GM12878 (cell line): Measurements from ENCODE around the gene KCNIP2. TPM values are rescaled to one million over a fixed set of nuclear protein-coding genes. Genes with fewer than 3 reads are reported as not detected.

Experiments
- ATAC-seq: fragments of 200-7000 bp; cut with Tn5 transposase; 3 replicates; pipeline ENCODE4 v1.9.1; 2020; ENCODE audit warnings: mild to moderate bottlenecking, moderate library complexity
- BruUV-seq: library from RNA; stranded (reverse); fragments of 400-500 nt; replicated peaks from 2 replicates; lab custom pipeline; 2021; lab: Mats Ljungman, UMichigan
- CTCF ChIA-PET: fragments of 300-600 bp; sonication (Branson Sonifier 250); formaldehyde crosslinking; extraction: SDS; loops from one replicate; lab custom pipeline; 2021; ENCODE audit warnings: inconsistent platforms; lab: Yijun Ruan, JAX
- POLR2A ChIA-PET: fragments of 350-600 bp; formaldehyde crosslinking; extraction: SDS; loops from one replicate; lab custom pipeline; 2021; ENCODE audit warnings: inconsistent platforms; lab: Charles Lee
- RAD21 ChIA-PET: fragments of 300-600 bp; sonication (Branson Sonifier 250); formaldehyde crosslinking; loops from one replicate; lab custom pipeline; 2023; ENCODE audit warnings: antibody characterized with exemption; ENCODE audit not compliant: unreplicated experiment; lab: Charles Lee
- SMC1A ChIA-PET: fragments of 300-600 bp; sonication (Branson Sonifier 250); formaldehyde crosslinking; loops from one replicate; lab custom pipeline; 2023; ENCODE audit not compliant: unreplicated experiment, uncharacterized antibody; lab: Charles Lee
- DNase-seq: peaks from one replicate; pipeline ENCODE4 v3.0.0-alpha.2; 2011; ENCODE audit warnings: low read depth, low spot score
- FAIRE-seq: peaks from 3 replicates; lab custom pipeline; 2011; peaks lifted over from hg19 to GRCh38; lab: Jason Lieb, UNC
- H2AFZ ChIP-seq: 2 replicates; pipeline ENCODE4 v1.6.0; 2011; ENCODE audit warnings: low read depth, low read length, control low read depth; ENCODE audit not compliant: control insufficient read depth
- H3K27ac ChIP-seq: 2 replicates; pipeline ENCODE4 v1.5.1; 2011; ENCODE audit warnings: control low read depth; ENCODE audit not compliant: control insufficient read depth, insufficient read depth
- H3K27me3 ChIP-seq, 2 experiments: replicated peaks in 1 of 2; 2 replicates each; pipeline versions ENCODE4 v1.6.0 to v1.6.1; 2011; ENCODE audit warnings: low read length in 1 of 2; ENCODE audit not compliant: control insufficient read depth in 2 of 2, insufficient read depth in 2 of 2
- H3K36me3 ChIP-seq, 2 experiments: 2 replicates each; pipeline ENCODE4 v1.5.1; 2011; ENCODE audit warnings: low read length in 1 of 2; ENCODE audit not compliant: control insufficient read depth in 2 of 2, insufficient read depth in 2 of 2
- H3K4me1 ChIP-seq: 2 replicates; pipeline ENCODE4 v1.6.1; 2011; ENCODE audit warnings: mild to moderate bottlenecking, low read length, moderate library complexity, mixed read lengths; ENCODE audit not compliant: control insufficient read depth, insufficient read depth
- H3K4me2 ChIP-seq: 2 replicates; pipeline ENCODE4 v1.6.0; 2011; ENCODE audit warnings: control low read depth; ENCODE audit not compliant: control insufficient read depth, insufficient read depth
- H3K4me3 ChIP-seq: fragments of 200-600 bp; sonication (generic); 2 replicates; pipeline ENCODE4 v1.5.1; 2016
- H3K79me2 ChIP-seq: 2 replicates; pipeline ENCODE4 v1.6.0; 2011; ENCODE audit warnings: low read length; ENCODE audit not compliant: control insufficient read depth, insufficient read depth
- H3K9ac ChIP-seq: 2 replicates; pipeline ENCODE4 v1.8.0; 2011; ENCODE audit warnings: low read length, control low read depth, mixed read lengths; ENCODE audit not compliant: control insufficient read depth, insufficient read depth
- H3K9me3 ChIP-seq: replicated peaks from 3 replicates; pipeline ENCODE4 v1.5.1; 2011; ENCODE audit warnings: mild to moderate bottlenecking, low read length; ENCODE audit not compliant: control insufficient read depth, insufficient read depth
- H4K20me1 ChIP-seq: 2 replicates; pipeline ENCODE4 v1.6.0; 2011; ENCODE audit not compliant: control insufficient read depth, insufficient read depth
- BHLHE40 ChIP-seq, 2 experiments: fragments of 450-650 bp in 1 of 2; IDR thresholded peaks; 2 replicates each; pipeline ENCODE4 v1.6.1; 2011 to 2017; ENCODE audit warnings: low read depth in 2 of 2, borderline replicate concordance in 1 of 2, improper control_type of control experiment in 1 of 2, low read length in 1 of 2, mild to moderate bottlenecking in 1 of 2
- GATAD2B ChIP-seq: fragments of 450-650 bp; conservative IDR thresholded peaks from 2 replicates; pipeline ENCODE4 v1.6.1; 2017; ENCODE audit warnings: low read depth, mild to moderate bottlenecking, moderate library complexity
- IKZF1 ChIP-seq: fragments of 450-650 bp; conservative IDR thresholded peaks from 2 replicates; pipeline ENCODE4 v1.6.1; 2017; ENCODE audit warnings: antibody characterized with exemption, mild to moderate bottlenecking
- IRF4 ChIP-seq: IDR thresholded peaks from 2 replicates; pipeline ENCODE4 v1.6.1; 2011; ENCODE audit warnings: low read depth, low read length
- LARP7 ChIP-seq: fragments of 450-650 bp; IDR thresholded peaks from 2 replicates; pipeline ENCODE4 v1.6.1; 2017; ENCODE audit warnings: mild to moderate bottlenecking
- MEF2B ChIP-seq: fragments of 450-650 bp; IDR thresholded peaks from 2 replicates; pipeline ENCODE4 v1.6.1; 2018; ENCODE audit warnings: mild to moderate bottlenecking, moderate library complexity; ENCODE audit not compliant: partially characterized antibody, poor library complexity, severe bottlenecking
- NR2F1 ChIP-seq: fragments of 450-650 bp; conservative IDR thresholded peaks from 2 replicates; pipeline ENCODE4 v1.6.1; 2017; ENCODE audit warnings: mild to moderate bottlenecking
- POLR2A ChIP-seq: IDR thresholded peaks from 2 replicates; pipeline ENCODE4 v1.6.1; 2011; ENCODE audit warnings: low read depth, mild to moderate bottlenecking, low read length
- SIN3A ChIP-seq: IDR thresholded peaks from 2 replicates; pipeline ENCODE4 v1.6.1; 2012; ENCODE audit warnings: low read depth, low read length, improper control_type of control experiment
- TBL1XR1 ChIP-seq: IDR thresholded peaks from 2 replicates; pipeline ENCODE4 v1.6.1; 2012; ENCODE audit warnings: low read depth, low read length, improper control_type of control experiment
- WRNIP1 ChIP-seq: IDR thresholded peaks from 2 replicates; pipeline ENCODE4 v1.6.1; 2011; ENCODE audit warnings: low read depth, low read length, improper control_type of control experiment, borderline replicate concordance
- WGBS: methylation state at CpG from one replicate; pipeline ENCODE4 v1.1.6; 2016; ENCODE audit warnings: low lambda C conversion rate; ENCODE audit not compliant: insufficient replicate concordance, insufficient coverage; ENCODE audit errors: missing lambda C conversion rate; 5-methylcytosine and 5-hydroxymethylcytosine counted together
- in situ Hi-C: fragments of 300-500 bp; cut with MboI; formaldehyde crosslinking; loops from 9 replicates; pipeline ENCODE4 v1.14.3; 2018; ENCODE audit warnings: mixed read lengths
- intact Hi-C: fragments of 100-400 bp; cut with micrococcal nuclease; formaldehyde crosslinking; loops from one replicate; pipeline ENCODE4 v1.14.2; 2022; ENCODE audit not compliant: unreplicated experiment
- polyA plus RNA-seq, 11 experiments: library from polyadenylated mRNA; depleted of rRNA in 4 of 11; unstranded in 6 of 11; stranded (reverse) in 5 of 11; fragments of >200 nt; fragmentation: Nextera tagmentation in 4 of 11; fragmentation: Illumina TruSeq in 1 of 11; extraction: Ambion mirVana in 4 of 11; extraction: Trizol in 1 of 11; gene quantifications; 1 replicate in 1 of 11; 2 replicates in 10 of 11; pipeline versions ENCODE4 v1.2.1 to v1.2.3, GENCODE V29; 2011 to 2016; ENCODE audit warnings: inconsistent platforms in 2 of 11, missing spikeins in 2 of 11, low read depth in 1 of 11
- total RNA-seq, 4 experiments: library from RNA; depleted of rRNA in 3 of 4; stranded (reverse); fragments of >200 nt in 3 of 4; fragmentation: Illumina TruSeq in 1 of 4; extraction: Trizol in 1 of 4; gene quantifications; 2 replicates each; pipeline versions ENCODE4 v1.2.1 to v1.2.3, GENCODE V29; 2013 to 2021
- TF ChIP-seq, protein P1 (sequence below): IDR thresholded peaks from 2 replicates; pipeline ENCODE4 v1.6.1; 2012; ENCODE audit warnings: low read depth, low read length, improper control_type of control experiment

The KCNIP2 gene
- total and polyA plus RNA-seq, 10 of the 15 experiments (the other 5 are each of a cell fraction or from before 2014, with no cell fraction given) = 0.46 to 4.3 (median 1.7) TPM

DNA sequence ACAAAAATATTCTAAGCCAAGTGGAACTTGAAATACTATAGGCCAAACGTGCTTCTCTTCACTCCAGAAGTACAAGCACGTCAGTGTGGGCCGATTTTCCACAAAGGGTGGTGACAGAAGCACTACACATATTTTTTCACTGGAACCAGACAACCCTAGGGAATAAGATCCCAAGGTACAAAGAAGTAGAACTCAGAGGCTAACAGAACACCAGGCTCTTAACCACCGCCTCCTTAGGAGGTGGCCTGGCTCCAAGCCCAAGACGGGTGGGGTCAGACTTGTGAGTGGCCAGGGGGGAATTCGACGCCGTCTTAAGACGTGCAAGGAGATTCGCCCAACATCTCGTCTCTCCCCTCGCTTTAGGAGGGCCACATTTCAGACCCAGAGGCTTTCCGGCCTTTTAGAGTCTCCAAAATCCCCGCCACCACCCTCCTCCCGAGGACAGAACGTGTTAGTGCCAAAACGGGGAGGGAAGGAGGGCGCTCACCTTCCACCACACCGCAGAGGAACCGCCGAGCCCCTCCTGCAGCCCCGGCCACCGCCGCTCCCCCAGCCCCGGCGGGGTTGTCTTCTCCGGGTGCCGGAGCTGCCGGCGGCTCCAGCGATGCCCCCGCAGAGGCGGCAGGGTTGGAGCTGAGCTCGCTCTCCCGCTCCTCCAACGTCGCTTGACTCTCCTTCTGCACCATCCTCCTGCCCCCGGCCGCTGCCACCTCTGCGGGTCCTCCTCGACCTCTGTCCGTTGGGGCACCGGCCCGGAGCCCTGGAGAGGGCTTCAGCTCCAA is 26.1 kb downstream of the KCNIP2 start:
- SMC1A ChIA-PET = interaction anchor here (0.8 to 2.4 kb wide), 14 partner anchors 10 to 238 kb away, joined by 3 to 13 read pairs (median 4); partner anchors contain the start of genes ARMH3 and NPM3
- Histone ChIP-seq H4K20me1 (peaks cover 18% of the 10 kb centered on the region; the same call in 1 of the 2 replicates), H3K4me1 (peaks cover 11% of the 10 kb centered on the region; the same call in 1 of the 2 replicates), H3K9ac (peak overlapping the region; percentile 96), H2AFZ (no peak overlapping the region; the same call in 1 of the 2 replicates), H3K36me3 (peaks cover 0 to 16% of the 10 kb centered on the region in 2 experiments; a peak in 3 of 4 replicates), H3K4me3 (peak overlapping the region; percentile 81), H3K4me2 (peak overlapping the region; percentile 62), H3K9me3 (no peaks in the 10 kb centered on the region), H3K27ac (peak overlapping the region; percentile 95), H3K79me2 (peaks cover 70% of the 10 kb centered on the region), H3K27me3 (no peaks in the 10 kb centered on the region)
- intact Hi-C loops (loop anchor here (1.0 kb wide), 1 partner anchor 13 kb away; no protein-coding TSS in a partner anchor), in situ Hi-C loops (no loop called here)
- TF ChIP-seq WRNIP1 (no peak), BHLHE40 (IDR thresholded peaks at IDR 0.05; ENCODE audit: borderline replicate concordance in 1 of 2, low read depth in 2 of 2, low read length in 1 of 2) (peak in 1 of 2 experiments; percentile 23; a peak in 1 of 4 replicates), IKZF1 (0 out of 2 replicates have a peak, but pooled peaks have one; percentile 31), MEF2B (no peak), NR2F1 (peak; percentile 11; the same call in 1 of the 2 replicates), POLR2A (0 out of 2 replicates have a peak, but pooled peaks have one; percentile 15), IRF4 (no peak), SIN3A (peak; percentile 34; the same call in 1 of the 2 replicates), GATAD2B (0 out of 2 replicates have a peak, but pooled peaks have one; percentile 25), LARP7 (peak; percentile 21), TBL1XR1 (0 out of 2 replicates have a peak, but pooled peaks have one; percentile 7)
- TF ChIP-seq, protein P1, sequence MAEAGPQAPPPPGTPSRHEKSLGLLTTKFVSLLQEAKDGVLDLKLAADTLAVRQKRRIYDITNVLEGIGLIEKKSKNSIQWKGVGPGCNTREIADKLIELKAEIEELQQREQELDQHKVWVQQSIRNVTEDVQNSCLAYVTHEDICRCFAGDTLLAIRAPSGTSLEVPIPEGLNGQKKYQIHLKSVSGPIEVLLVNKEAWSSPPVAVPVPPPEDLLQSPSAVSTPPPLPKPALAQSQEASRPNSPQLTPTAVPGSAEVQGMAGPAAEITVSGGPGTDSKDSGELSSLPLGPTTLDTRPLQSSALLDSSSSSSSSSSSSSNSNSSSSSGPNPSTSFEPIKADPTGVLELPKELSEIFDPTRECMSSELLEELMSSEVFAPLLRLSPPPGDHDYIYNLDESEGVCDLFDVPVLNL = 0 out of 2 replicates have a peak, but pooled peaks have one; percentile 17
- RAD21 ChIA-PET = interaction anchor here (0.7 to 3.0 kb wide), 14 partner anchors 12 to 192 kb away, joined by 3 to 19 read pairs (median 4); partner anchors contain the start of gene KCNIP2
- WGBS = under 1% methylated on average over 39 of the region's 44 CpGs
- POLR2A ChIA-PET = interaction anchor here (0.6 to 2.6 kb wide), 23 partner anchors 11 to 756 kb away, joined by 3 to 33 read pairs (median 4); partner anchors contain the start of genes FBXW4, KCNIP2, NFKB2 and NPM3
- no peak for DNase-seq
- ATAC-seq = peak; percentile 37
- CTCF ChIA-PET = interaction anchor here (1.0 to 4.0 kb wide), 8 partner anchors 16 to 256 kb away, joined by 3 to 31 read pairs (median 8); no protein-coding TSS in a partner anchor
- no TSS peak for BruUV-seq
- FAIRE-seq = no peak
